Gastrocnemius medialis (tissue), 4 donors: Measurements from ENCODE around the gene GIPC1. TPM values are rescaled to one million over a fixed set of nuclear protein-coding genes. Genes with fewer than 3 reads are reported as not detected.
A peak's percentile ranks its signal among the peaks of the same experiment; 100 is the strongest.
"Not testable (repeated sequence)": the region's sequence is repeated elsewhere in the genome, so short reads cannot be mapped to it uniquely, and the experiment has no call there.

ENCODE experiments used
- ATAC-seq, 2 donors: fragments of 150-250 bp; one replicate each; pipeline ENCODE4 v1.9.1; 2016
- DNase-seq, 2 donors: peaks; one replicate each; pipeline ENCODE4 v3.0.0-alpha.2; 2019
- H3K27ac ChIP-seq, 4 donors: fragments of 200-600 bp; sonication (generic); 1 replicate in 1 of 4; 2 replicates in 3 of 4; pipeline ENCODE4 v1.5.1; 2016 to 2018; ENCODE audit warnings: mild to moderate bottlenecking in 2 of 4, moderate library complexity in 1 of 4
- H3K27me3 ChIP-seq, 3 donors: fragments of 200-600 bp; sonication (generic) in 2 of 3; 1 replicate in 1 of 3; 2 replicates in 2 of 3; pipeline versions ENCODE4 v1.5.1 to v1.6.0; 2016 to 2019; ENCODE audit warnings: mild to moderate bottlenecking in 1 of 3, moderate library complexity in 1 of 3
- H3K36me3 ChIP-seq, 2 donors: fragments of 200-600 bp; sonication (generic) in 1 of 2; one replicate each; pipeline ENCODE4 v1.5.1; 2017 to 2018
- H3K4me1 ChIP-seq, 2 donors: fragments of 200-600 bp; sonication (generic) in 1 of 2; one replicate each; pipeline ENCODE4 v1.5.1; 2016 to 2017; ENCODE audit warnings: mild to moderate bottlenecking in 2 of 2
- H3K4me3 ChIP-seq, 4 donors: fragments of 200-600 bp; sonication (generic) in 3 of 4; 1 replicate in 1 of 4; 2 replicates in 3 of 4; pipeline ENCODE4 v1.5.1; 2016 to 2019; ENCODE audit warnings: mild to moderate bottlenecking in 2 of 4
- H3K9me3 ChIP-seq, 3 donors: fragments of 200-600 bp; sonication (generic) in 2 of 3; 1 replicate in 1 of 3; 2 replicates in 2 of 3; pipeline ENCODE4 v1.5.1; 2016 to 2019
- POLR2A ChIP-seq, 2 donors: fragments of 450-650 bp; IDR thresholded peaks; one replicate each; pipeline ENCODE4 v1.6.1; 2017; ENCODE audit warnings: antibody characterized with exemption in 2 of 2, mild to moderate bottlenecking in 2 of 2, moderate library complexity in 2 of 2
- in situ Hi-C, 4 donors: fragments of 200-750 bp; cut with MboI; loops; one replicate each; pipeline versions ENCODE4 v1.15.0 to v1.8.0; 2017; ENCODE audit warnings: low sequenced_read_pairs in 4 of 4
- intact Hi-C: fragments of 100-400 bp; cut with DNase I; formaldehyde crosslinking; loops from one replicate; pipeline ENCODE4 v1.15.1; 2023; ENCODE audit warnings: low total_unique reads
- total RNA-seq, 4 donors: library from RNA; depleted of rRNA; stranded (reverse); fragments of >200 nt; gene quantifications; one replicate each; pipeline versions ENCODE4 v1.1.0 to v1.2.3, GENCODE V29; 2016
- TF ChIP-seq, protein P1 (sequence below), 5 experiments: fragments of 450-650 bp in 3 of 5; fragments of 200-600 bp in 2 of 5; sonication (generic) in 2 of 5; IDR thresholded peaks in 4 of 5; conservative IDR thresholded peaks in 1 of 5; 1 replicate in 4 of 5; 2 replicates in 1 of 5; pipeline ENCODE4 v1.5.1; 2016 to 2019; ENCODE audit warnings: antibody characterized with exemption in 5 of 5, mild to moderate bottlenecking in 3 of 5, moderate library complexity in 3 of 5

The GIPC1 gene
- total RNA-seq, 4 donors from 2014 or later, result 18.4 to 70.3 (median 54.7) TPM

DNA sequence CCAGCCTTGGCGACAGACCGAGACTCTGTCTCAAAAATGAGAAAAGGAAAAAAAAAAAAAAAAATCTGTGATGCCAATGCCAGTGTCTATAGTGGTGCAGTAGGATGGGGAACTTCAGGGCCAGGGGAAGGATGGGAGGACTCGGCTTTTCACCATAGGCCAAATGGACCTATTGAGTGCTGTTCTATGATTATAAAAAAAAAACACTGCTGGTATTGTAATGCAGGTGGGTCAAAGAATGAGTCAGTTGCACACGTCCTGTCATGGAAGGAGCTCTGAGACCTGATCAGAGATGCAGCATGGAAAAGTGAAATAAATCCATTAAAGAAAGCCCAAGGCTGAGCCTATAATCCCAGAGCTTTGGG is 15.3 kb upstream of the GIPC1 start:
- no peak for TF ChIP-seq POLR2A (IDR thresholded peaks at IDR 0.05)
- in situ Hi-C loops, result loop anchor here in 1 of 4 donors (10.0 kb wide), 1 partner anchor 54 kb away; no protein-coding TSS in a partner anchor
- intact Hi-C loops, result no loop called here
- no peak for ATAC-seq
- DNase-seq, result no peak
- peaks cover 24 to 27% of the 10 kb centered on the region in 2 donors for H3K4me1 ChIP-seq
- H3K9me3 ChIP-seq, result no peaks in the 10 kb centered on the region
- H3K27me3 ChIP-seq, result no peaks in the 10 kb centered on the region
- no peak overlapping the region for H3K4me3 ChIP-seq
- H3K36me3 ChIP-seq, result peaks cover 0 to 18% of the 10 kb centered on the region in 2 donors
- peak overlapping the region; percentile 45 to 70 (median 58) for H3K27ac ChIP-seq

DNA sequence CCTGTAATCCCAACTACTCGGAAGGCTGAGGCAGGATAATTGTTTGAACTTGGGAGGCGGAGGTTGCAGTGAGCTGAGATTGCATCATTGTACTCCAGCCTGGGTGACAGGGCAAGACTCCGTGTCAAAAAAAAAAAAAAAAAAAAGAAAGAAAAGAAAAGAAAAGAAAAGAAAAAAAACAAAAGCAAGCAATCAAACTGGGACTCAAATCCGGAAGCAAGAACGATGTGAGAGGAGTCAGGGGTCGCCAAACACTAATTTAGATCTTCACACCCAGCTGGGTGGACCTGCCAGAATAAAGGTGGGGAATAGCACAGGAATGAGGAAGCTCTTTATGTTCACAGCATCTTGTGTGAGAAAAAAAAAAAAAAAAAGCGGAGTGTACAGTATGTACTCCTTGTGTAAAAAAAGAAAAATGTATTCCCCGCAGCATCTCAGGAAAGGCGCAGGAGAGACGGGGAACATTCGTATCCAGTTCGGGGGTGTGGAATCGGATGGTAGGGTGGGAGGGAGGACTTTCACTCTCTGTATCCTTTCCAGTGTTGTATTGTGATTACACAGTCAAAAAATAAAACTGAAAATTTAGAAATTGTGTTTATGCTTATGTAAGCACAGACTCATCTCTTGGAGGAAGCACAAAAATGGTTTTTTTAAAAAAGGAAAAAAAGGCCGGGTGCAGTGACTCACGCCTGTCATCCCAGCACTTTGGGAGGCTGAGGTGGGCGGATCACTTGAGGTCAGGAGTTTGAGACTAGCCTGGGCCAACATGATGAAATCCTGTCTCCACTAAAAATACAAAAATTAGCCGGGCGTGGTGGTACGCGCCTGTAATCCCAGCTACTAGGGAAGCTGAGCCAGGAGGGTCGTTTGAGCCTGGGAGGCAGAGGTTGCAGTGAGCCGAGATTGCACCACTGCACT is 14.6 kb upstream of the GIPC1 start:
- TF ChIP-seq, protein P1, sequence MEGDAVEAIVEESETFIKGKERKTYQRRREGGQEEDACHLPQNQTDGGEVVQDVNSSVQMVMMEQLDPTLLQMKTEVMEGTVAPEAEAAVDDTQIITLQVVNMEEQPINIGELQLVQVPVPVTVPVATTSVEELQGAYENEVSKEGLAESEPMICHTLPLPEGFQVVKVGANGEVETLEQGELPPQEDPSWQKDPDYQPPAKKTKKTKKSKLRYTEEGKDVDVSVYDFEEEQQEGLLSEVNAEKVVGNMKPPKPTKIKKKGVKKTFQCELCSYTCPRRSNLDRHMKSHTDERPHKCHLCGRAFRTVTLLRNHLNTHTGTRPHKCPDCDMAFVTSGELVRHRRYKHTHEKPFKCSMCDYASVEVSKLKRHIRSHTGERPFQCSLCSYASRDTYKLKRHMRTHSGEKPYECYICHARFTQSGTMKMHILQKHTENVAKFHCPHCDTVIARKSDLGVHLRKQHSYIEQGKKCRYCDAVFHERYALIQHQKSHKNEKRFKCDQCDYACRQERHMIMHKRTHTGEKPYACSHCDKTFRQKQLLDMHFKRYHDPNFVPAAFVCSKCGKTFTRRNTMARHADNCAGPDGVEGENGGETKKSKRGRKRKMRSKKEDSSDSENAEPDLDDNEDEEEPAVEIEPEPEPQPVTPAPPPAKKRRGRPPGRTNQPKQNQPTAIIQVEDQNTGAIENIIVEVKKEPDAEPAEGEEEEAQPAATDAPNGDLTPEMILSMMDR (IDR thresholded peaks at IDR 0.05 in 4 of 5, conservative IDR thresholded peaks at IDR 0.05 in 1 of 5), result no peak
- peak in 1 of 2 donors; percentile 6 for TF ChIP-seq POLR2A (IDR thresholded peaks at IDR 0.05)
- Histone ChIP-seq H3K27ac (peak overlapping the region; percentile 57 to 70 (median 58)), H3K27me3 (no peaks in the 10 kb centered on the region), H3K9me3 (no peaks in the 10 kb centered on the region), H3K4me3 (peak overlapping the region in 3 of 4 donors; percentile 15 to 32 (median 17)), H3K4me1 (peaks cover 18 to 20% of the 10 kb centered on the region in 2 donors), H3K36me3 (peaks cover 0 to 12% of the 10 kb centered on the region in 2 donors)
- in situ Hi-C loops, result loop anchor here in 1 of 4 donors (10.0 kb wide), 1 partner anchor 54 kb away; no protein-coding TSS in a partner anchor
- ATAC-seq, result peak; percentile 69 to 76
- DNase-seq, result peak in 1 of 2 donors; percentile 71
- intact Hi-C loops, result no loop called here

DNA sequence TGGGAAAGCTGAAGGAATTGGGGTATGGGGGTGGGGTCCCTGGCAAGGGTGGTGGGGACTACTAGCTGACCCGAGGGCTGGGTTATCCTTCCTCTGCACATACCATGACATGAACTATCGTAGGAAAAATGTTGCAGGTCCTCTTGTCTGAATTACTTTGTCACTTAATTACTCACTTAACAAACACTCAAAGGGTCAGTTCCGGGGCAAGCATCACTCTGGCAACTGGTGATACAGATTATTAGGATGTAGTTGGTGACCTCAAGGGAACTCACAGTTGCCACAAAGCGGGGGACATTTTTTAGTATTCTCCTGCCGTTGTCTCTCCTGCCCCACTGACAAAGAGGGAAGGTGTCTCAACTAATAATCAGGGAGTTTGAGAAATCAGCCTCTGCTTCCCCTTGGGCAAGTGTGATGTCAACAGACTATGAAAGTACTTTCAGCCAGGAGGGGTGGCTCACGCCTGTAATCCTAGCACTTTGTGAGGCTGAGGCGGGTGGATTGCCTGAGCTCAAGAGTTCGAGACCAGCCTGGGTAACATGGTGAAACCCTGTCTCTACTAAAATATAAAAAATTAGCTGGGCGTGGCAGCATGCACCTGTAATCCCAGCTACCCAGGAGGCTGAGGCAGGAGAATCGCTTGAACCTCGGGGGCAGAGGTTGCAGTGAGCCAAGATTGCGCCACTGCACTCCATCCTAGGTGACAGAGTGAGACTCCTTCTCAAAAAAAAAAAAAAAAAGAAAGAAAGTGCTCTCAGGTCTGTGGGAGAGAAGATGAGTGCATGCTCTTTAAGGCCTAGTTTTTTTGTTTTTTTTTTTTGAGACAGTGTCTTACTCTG is 12.0 kb upstream of the GIPC1 start:
- Histone ChIP-seq H3K27ac (no peak overlapping the region), H3K36me3 (no peaks in the 10 kb centered on the region), H3K4me3 (no peak overlapping the region), H3K4me1 (peaks cover 8 to 13% of the 10 kb centered on the region in 2 donors), H3K27me3 (no peaks in the 10 kb centered on the region), H3K9me3 (no peaks in the 10 kb centered on the region)
- ATAC-seq, result no peak
- no peak for TF ChIP-seq POLR2A (IDR thresholded peaks at IDR 0.05)
- TF ChIP-seq, protein P1 (IDR thresholded peaks at IDR 0.05 in 4 of 5, conservative IDR thresholded peaks at IDR 0.05 in 1 of 5), result no peak
- no peak for DNase-seq
- in situ Hi-C loops (no loop called here), intact Hi-C loops (no loop called here)

DNA sequence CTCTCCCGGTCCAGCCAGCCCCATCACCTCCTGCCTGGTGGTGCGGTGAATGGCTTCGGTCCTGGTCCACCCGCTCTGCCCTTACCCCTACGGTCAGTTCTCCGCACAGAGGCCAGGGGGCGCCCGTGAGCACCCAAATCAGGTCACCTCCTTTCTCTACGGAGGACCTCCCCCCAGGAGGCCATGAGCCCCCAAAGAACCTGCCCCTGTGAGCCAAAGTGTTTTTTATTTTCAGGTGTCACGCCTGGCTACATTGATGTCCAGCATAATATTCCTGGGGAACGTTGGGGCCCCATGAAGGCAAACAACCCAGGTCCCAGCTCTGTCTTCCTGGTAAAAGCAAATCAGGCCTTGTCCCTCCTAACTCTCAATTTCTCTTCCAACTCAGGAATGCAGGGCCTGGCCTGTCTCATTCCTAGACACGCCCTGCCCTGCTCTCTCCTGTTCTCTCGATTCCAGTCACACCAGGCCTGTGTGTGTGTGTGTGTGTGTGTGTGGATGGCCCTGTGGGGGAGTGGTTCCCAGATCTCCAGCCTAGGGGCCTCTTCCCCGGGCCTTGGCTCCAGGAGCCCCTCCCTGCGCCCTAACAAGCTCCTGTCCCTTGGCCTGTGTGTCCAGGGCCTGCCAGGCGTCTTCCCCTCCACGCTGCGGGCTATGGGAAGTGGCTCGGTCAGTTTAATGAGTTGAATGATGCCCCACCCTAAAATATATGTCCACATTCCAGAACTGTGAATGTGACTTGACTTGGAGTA is 9.7 kb upstream of the GIPC1 start:
- no peak overlapping the region for H3K4me3 ChIP-seq
- DNase-seq (no peak), ATAC-seq (peak in 1 of 2 donors; percentile 59)
- TF ChIP-seq, protein P1 (IDR thresholded peaks at IDR 0.05 in 4 of 5, conservative IDR thresholded peaks at IDR 0.05 in 1 of 5), result peak in 4 of 5 experiments; percentile 37 to 65 (median 47)
- TF ChIP-seq POLR2A (IDR thresholded peaks at IDR 0.05), result no peak
- in situ Hi-C loops (no loop called here), intact Hi-C loops (no loop called here)
- H3K36me3 ChIP-seq, result no peaks in the 10 kb centered on the region
- H3K4me1 ChIP-seq, result peaks cover 8 to 13% of the 10 kb centered on the region in 2 donors
- no peaks in the 10 kb centered on the region for H3K9me3 ChIP-seq
- H3K27ac ChIP-seq, result no peak overlapping the region
- no peaks in the 10 kb centered on the region for H3K27me3 ChIP-seq

DNA sequence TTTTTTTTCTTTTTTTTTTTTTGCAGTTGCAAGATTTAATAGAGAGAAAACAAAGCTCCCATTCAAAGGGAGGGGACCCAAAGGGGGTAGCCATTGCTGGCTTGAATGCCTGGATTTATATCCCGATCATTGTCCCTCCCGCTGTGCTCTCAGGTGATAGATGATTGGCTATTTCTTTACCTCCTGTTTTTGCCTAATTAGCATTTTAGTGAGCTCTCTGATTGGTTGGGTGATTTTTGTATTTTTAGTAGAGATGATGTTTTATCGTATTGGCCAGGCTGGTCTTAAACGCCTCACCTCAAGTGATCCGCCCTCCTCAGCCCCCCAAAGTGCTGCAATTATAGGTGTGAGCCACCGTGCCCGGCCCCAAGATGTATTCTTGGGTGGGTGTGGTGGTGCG is 8.6 kb upstream of the GIPC1 start:
- DNase-seq, H3K4me3 ChIP-seq, intact Hi-C loops, H3K27ac ChIP-seq, H3K27me3 ChIP-seq, in situ Hi-C loops, H3K36me3 ChIP-seq, ATAC-seq, H3K9me3 ChIP-seq: not testable (repeated sequence)
- H3K4me1 ChIP-seq, result peaks cover 2 to 10% of the 10 kb centered on the region in 2 donors
